ENCODE measurements around the gene MTUS2. TPM values are rescaled to one million over a fixed set of nuclear protein-coding genes. Genes with fewer than 3 reads are reported as not detected.

The MTUS2 gene
- total and polyA plus RNA-seq, 10 of the 15 experiments (the other 5 are each of a cell fraction or from before 2014, with no cell fraction given): under 0.01 to 0.05 (median 0.02) TPM; not detected in 6

GRCh38 chr13:29465741-29466293, 645.7 kb downstream of the MTUS2 start:
- Histone ChIP-seq H3K27me3 (replicated peaks in 1 of 2; ENCODE audit: control insufficient read depth in 2 of 2, insufficient read depth in 2 of 2, low read length in 1 of 2) (no peaks in the 10 kb centered on the region; a peak in 1 of 4 replicates), H4K20me1 (ENCODE audit: control insufficient read depth, insufficient read depth) (no peaks in the 10 kb centered on the region), H3K9me3 (replicated peaks; ENCODE audit: control insufficient read depth, insufficient read depth, low read length) (no peaks in the 10 kb centered on the region), H3K27ac (ENCODE audit: control insufficient read depth, insufficient read depth) (no peak overlapping the region), H3K36me3 (ENCODE audit: control insufficient read depth in 2 of 2, insufficient read depth in 2 of 2, low read length in 1 of 2) (no peaks in the 10 kb centered on the region), H3K4me3 (no peak overlapping the region), H3K4me2 (ENCODE audit: control insufficient read depth, insufficient read depth) (no peak overlapping the region), H3K9ac (ENCODE audit: control insufficient read depth, insufficient read depth, low read length) (no peak overlapping the region), H3K79me2 (ENCODE audit: control insufficient read depth, insufficient read depth, low read length) (no peaks in the 10 kb centered on the region), H3K4me1 (ENCODE audit: control insufficient read depth, insufficient read depth, low read length) (no peaks in the 10 kb centered on the region), H2AFZ (ENCODE audit: control insufficient read depth, low read depth, low read length) (no peak overlapping the region)
- ChIA-PET CTCF (no interaction called here), POLR2A (no interaction called here), RAD21 (ENCODE audit: unreplicated experiment) (no interaction called here), SMC1A (ENCODE audit: uncharacterized antibody, unreplicated experiment) (no interaction called here)
- FAIRE-seq (no peak), DNase-seq (ENCODE audit: low read depth, low spot score) (no peak), ATAC-seq (no peak)
- TF ChIP-seq GABPA (IDR thresholded peaks at IDR 0.05; ENCODE audit: low read depth) (no peak), ZZZ3 (IDR thresholded peaks at IDR 0.05; ENCODE audit: control insufficient read depth, insufficient read length, low read depth) (no peak), EP300 (IDR thresholded peaks at IDR 0.05; ENCODE audit: borderline replicate concordance in 1 of 2, control insufficient read depth in 1 of 2, low read depth in 2 of 2, low read length in 2 of 2) (no peak), POLR2AphosphoS5 (IDR thresholded peaks at IDR 0.05; ENCODE audit: low read length) (no peak), POU2F2 (IDR thresholded peaks at IDR 0.05; ENCODE audit: borderline replicate concordance, low read depth, low read length) (no peak), MTA2 (IDR thresholded peaks at IDR 0.05; ENCODE audit: low read depth) (no peak), IRF5 (IDR thresholded peaks at IDR 0.05; ENCODE audit: borderline replicate concordance) (no peak), IRF3 (IDR thresholded peaks at IDR 0.05) (no peak), CEBPB (IDR thresholded peaks at IDR 0.05; ENCODE audit: borderline replicate concordance in 1 of 2, low read depth in 2 of 2, low read length in 2 of 2) (no peak)
- intact Hi-C loops (cut with micrococcal nuclease; ENCODE audit: unreplicated experiment): no loop called here
- 52% methylated on average over 6 of the region's 6 CpGs for whole genome bisulfite sequencing (ENCODE audit: insufficient coverage, insufficient replicate concordance, low lambda C conversion rate, missing lambda C conversion rate)
- no TSS peak for BruUV-seq (replicated peaks)
- in situ Hi-C loops (cut with MboI): no loop called here
